T-helper 9 cell (primary cell): Measurements from ENCODE around the gene VAPB.
A peak's percentile ranks its signal among the peaks of the same experiment; 100 is the strongest.

ENCODE experiments used
- DNase-seq: peaks from one replicate; pipeline ENCODE4 v3.0.0-alpha.2; 2020

VAPB gene

DNA sequence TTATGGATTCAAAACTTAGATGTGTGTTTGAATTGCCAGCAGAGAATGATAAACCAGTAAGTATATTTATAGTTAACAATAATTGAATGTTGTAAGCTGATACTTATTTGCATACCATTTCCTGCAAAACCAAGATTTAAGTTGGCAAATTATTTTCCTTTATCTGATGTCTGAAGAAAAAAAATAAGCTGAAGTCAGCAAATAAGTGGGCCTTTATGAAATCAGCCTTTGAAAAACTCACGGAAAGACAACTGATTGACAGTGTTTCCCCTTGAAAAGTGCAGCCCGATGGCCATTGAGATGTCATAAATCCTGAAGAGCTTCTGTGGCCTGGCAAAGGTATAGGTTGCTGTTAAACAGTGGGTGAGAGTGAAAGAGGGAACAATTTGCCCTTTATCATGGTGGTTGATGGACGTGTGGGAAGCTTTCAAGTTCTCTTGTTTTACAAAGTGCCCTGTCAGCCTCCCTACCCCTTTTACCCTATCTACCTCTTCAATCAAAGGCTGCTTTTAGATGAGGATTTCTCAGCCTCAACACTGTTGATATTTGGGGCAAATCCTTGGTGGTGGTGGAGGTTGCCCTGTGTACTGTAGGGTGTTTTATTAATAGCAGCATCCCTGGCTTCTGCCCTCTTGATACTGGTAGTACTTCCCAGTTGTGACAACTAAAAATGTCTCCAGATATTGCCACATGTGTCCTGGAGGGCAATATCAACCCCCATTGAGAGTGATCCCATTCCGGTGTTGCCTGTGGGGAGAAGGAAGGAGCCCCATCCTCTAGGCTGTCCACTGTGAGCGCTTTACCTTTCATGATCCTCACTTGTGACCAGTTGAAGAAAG lies 50.2 kb downstream of the VAPB start:
- DNase-seq: no peak

DNA sequence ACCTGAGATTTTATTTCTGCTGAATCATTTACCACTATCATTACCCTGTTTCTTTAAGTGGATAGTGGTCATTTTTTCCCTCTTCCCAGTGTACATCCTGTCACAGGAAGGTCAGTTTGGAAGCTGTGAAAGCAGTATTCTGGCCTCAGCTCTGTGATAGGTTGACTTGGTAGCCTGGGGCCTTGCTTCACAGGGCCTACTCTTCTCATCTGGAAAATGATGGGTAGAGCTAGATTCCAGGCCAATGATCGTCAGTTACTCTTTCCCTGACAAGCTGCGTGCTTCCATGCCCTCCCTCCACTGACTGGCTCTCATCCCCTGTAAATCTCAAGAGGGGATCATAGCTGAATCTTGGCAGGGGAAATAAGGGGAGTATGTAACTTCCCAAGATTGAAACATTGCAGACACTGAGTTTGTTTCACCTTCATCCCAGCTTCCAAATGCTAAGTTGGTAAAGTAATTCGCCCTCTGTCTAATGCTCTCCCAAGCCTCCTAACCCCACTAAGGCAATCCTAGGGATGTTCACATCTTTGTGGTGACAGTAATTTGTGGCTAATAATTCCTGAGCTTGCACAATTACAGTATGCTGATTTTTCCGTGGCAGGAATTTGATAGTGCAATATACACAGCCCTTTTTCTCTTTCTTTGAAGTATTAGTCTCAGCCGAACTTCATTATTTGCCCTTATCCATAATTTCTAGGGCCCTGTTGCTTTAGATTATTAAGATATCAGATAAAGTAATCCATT lies 51.2 kb downstream of the VAPB start:
- no peak for DNase-seq

DNA sequence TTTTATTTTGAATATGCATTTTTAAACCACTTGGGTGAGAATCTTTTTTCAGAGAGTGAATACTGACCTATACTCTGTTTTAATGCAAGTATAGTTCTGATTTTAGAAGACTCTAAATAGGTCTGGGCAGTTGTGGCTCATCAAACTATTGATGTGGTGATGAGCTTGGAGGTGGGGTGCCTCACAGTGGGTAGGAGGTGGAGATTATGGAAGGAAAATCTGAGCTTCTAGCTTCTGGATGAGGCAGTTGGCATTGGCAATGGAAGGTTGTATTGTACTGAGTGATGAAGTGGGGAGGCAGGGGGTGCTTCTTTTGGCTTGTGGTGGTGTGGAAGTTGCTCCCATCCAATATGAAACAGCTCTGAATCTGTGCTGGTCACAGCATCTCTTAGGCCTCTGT lies 52.7 kb downstream of the VAPB start:
- DNase-seq: no peak

DNA sequence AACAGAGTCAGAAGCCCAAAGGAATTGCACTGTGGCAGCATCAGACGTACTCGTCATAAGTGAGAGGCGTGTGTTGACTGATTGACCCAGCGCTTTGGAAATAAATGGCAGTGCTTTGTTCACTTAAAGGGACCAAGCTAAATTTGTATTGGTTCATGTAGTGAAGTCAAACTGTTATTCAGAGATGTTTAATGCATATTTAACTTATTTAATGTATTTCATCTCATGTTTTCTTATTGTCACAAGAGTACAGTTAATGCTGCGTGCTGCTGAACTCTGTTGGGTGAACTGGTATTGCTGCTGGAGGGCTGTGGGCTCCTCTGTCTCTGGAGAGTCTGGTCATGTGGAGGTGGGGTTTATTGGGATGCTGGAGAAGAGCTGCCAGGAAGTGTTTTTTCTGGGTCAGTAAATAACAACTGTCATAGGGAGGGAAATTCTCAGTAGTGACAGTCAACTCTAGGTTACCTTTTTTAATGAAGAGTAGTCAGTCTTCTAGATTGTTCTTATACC lies 55.8 kb downstream of the VAPB start:
- DNase-seq: no peak

DNA sequence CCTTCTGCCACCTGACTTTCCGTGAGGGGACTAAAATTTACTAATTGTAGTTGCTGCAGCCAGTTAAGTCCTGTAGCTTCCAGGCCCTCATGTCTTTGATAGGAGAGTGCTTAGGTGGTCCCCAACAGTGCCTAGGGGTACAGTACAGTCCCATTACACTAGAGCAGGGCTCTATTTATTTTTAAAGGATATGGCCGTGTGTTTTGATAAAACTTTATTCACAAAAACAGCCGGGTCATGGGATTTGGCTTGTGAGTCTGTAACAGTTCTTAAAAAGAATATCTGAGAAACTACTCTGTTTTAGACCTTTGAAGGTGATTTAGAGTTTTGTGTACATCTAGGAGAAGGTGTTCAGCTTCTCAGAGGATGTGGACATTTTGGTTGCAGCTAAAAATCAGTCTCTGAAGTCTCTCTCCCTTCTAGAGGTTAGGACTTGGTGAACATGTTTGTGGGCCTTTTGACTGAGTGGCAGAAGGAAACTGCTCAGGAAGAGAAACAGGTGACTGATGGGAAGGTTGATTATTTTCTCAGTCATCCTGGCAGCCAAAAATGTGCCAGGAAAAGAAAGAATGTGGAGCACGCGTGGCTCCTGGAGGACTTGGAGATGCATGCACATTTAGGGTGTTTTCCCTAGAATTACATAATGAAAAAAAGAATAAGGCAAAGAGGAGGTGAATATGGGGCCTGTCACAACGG lies 57.4 kb downstream of the VAPB start:
- DNase-seq: no peak

DNA sequence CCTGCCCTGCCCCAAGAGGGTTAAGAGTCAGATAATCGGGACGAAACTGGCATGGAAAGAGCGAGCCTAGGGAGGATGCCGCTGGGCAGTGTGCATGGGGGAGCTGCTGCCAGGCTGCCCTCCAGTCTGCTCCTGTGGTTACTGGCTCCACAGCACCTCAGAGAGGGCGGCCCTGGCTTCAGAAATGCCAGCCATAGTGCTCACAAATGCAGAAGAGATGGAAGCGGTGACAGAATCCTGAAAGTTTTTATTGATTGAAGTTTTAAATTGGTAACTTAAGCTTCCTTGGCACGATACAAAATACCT lies 57.9 kb downstream of the VAPB start:
- no peak for DNase-seq

DNA sequence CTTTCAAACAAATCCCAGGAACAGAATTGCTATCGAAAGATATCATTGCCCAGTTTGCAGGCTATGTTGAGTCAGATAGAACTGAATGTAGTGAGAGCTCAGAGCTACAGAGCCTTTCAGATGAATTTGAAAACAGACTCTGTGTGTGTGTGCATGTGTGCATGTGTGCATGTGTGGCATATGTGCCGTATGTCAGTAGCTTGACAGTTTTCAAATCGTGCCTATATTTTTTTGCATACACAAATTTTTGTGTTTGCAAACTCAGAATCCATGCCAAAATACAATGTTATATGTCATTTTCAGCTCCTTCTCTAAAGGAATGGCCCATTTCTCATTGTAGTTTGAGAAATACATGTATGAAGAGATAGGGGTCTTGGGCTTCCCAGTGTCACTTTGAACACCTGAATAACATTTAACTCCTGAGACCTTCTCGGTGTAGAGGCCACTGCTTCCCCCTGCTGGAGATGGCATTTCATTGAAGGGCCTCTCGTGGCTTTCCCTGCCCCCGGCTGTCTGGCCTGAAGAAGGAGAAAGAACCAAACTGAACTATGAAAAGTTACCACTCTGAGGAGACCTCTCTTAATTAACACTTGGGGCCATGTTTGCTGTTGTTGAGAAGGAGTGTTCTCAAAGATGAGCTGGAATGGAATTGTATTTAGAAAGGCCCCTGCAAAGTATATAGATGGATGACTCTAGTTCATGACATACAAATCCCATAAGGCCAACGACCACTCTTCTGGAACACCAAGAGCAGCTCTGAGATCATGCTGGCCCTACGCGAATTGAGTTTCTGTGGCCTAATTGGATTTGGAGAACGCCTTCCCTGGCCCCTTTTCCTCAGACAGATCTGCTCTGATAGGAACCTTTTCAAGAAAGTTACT lies 58.7 kb downstream of the VAPB start:
- DNase-seq: peak; percentile 23

DNA sequence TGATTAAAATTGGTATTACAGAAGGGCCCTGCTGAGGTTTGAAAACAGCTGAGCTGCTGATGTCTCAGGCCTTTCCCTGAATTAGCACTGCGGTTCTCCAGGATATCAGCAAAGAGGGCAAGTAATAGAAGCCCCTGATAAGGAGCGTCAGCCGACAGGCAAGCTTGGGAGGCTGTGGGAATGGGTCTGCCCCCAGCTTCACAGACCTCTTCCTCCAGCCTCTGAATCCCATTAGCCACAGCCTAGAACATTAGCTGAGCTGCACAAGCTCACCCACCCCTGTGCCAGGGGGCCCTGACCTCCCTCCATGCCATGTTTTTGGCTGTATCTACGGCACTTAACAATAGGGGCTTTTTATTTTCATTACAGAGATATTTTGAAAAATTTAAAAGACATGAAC lies 59.9 kb downstream of the VAPB start:
- DNase-seq: no peak

DNA sequence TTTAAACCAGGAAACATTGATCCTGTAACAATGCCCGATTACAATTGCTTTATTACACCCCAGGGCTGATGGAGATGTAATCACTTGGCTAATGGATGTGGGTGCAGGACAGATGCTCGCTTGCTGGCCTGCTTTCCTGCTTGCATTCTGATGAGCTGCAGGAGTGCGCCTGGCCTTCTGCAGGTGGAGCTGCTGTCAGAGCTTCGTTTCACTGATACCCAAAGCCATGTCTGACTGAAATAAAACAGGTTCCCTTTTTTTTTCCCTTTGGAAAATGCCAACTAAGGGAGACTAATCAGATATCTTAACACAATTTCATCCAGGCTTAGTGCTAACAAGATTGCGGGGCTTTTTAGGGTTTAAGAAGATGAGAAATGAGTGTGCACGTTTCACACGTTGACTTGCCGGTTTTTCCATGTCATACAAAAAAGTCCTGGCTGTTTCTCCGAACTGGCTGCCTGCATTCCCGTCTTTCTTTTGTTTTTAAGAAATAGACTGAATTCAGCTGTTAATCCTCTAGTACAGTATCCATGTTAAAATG lies 60.7 kb downstream of the VAPB start:
- DNase-seq: no peak

DNA sequence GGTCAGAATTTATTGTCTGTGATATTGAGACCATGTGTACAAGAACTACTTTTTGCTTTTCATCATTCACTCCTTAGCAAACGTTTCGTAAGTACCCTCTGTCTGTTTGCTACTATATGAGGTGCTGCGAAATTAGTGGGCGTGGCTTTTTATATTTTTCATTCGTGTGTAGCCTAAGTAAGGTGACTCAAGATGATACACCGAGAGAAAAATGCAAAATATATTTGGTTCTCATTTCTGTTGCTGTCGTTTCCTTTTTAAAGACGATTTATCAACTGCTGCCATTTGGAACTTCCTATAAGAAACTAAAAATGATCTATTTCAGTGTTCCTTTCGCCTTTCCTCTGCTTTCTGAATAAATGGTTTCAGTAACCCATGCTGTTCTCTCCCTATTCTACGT lies 61.2 kb downstream of the VAPB start:
- no peak for DNase-seq

DNA sequence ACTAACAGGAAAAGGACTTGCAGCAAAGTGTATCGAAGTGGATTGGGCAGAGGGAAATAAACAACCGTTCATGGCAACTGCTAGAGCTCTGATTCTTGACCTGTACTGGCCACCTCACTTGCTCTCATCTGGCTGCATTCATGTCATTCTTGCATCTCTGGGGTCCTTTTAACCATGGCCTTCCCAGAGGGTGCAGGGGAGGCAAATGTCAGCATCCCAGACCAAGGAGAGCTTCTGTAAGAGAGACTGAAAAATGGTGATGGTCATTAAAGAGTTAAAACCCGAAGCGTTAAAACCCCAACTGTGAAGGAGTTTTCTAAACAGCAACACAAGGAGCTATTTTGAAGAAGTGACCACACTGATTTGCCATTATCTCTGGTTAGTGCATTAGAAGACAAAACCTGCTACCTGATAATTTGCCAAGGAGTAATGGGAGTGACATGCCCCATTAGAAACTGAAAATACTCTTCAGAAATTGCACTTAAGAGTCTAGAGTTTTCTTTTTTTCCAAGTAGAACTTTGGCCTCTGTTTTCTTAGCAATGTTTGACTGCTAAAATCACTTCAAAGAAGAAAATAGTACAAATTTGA lies 63.7 kb downstream of the VAPB start:
- DNase-seq: no peak

DNA sequence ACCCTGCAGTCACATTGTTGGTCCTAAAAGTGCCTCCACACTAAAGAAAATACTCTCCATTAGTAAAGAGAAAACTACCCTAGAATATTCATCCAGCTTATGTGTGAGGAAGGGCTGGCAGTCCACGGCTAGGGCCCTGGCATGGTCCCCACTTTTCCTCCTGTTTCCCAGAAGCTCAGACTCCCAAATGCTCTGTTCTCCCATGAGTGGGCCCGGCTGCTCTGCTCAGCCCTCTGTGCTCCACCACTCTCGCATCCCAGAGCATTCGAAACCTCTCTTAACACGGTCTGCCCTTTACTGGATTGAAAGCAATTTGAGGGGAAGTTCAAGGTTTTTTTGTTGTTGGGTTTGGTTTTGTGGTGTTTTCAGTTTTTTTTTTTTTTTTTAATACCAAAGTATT lies 64.4 kb downstream of the VAPB start:
- DNase-seq: no peak

DNA sequence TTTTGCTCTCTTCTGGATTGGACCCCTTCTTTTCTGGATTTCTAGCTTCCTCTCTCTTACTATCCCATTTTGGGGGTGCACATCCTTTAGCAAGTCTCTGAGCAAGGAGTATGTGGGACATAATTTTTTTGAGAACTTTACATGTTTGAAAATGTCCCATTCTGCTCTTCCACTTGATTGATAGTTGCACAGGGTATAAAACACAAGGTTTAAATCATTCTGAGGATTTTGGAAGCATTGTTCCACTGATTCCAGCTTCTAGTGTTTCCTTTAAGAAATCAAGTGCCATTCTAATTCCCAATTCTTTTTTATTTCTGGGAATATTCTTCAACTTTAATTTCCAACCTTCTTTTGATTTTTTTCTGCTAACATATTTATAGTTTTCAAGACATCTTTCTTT lies 65.4 kb downstream of the VAPB start:
- no peak for DNase-seq

DNA sequence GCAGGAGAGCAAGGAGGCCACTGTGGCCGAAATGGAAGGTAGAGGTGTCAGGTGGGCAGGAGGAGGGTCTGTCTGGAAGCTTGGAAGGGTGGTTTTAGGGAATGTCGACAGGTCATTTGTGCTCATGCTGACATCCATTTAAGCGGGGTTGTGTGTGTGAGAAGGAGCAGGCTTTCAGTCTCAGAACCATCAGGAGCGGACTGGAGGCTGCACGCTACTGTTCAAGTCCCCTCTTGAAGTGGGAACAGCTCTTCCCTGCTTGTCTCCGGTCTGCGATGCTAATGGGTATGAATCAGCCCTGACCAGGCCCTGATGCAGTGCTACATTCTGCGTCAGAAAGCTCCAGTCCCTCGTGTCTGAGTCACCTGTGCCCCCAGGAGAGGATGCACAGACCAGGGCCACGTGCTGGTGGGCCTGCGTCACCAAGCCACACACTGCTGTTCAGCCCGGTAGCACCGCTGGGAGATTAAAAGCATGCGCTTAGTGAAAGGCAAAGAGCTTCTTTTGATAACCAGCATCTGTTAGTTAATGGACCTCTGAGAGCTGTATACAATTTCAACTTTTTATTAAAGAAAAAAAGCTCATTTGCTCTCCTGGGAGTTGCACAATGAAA lies 68.2 kb downstream of the VAPB start:
- no peak for DNase-seq

DNA sequence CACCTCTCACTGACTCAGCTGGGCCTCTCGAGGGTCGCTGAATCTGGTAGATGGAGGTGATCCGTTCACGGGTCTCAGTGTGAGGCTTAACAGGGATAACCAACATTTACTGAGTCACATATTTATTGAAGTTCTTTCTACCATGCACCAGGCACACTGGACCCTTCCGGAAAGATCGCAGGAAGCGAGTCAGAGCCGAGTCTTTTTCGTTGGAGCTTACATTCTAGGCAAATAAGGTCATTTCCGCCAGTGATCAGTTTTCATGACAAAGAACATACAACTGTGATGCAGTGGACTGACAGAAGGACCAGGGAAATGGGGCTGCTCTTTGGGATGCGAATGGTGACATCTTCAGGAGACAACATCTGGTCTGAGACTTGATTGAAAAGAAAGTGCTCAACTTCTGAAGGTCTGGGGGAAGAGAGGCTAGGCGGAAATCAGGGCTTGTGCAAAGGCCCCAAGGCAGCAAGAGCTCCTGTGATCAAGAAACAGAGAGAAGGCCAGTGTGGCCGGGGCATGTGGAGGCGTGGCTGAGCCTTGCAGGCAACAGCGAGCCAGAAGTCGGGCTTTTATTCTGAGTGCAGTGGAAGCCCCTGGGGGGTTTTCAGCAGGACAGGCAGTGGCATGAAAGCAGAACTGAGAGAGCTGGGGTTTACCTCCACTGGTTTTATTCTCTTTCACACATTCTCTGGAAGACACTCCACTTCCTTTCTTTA lies 69.5 kb downstream of the VAPB start:
- no peak for DNase-seq

DNA sequence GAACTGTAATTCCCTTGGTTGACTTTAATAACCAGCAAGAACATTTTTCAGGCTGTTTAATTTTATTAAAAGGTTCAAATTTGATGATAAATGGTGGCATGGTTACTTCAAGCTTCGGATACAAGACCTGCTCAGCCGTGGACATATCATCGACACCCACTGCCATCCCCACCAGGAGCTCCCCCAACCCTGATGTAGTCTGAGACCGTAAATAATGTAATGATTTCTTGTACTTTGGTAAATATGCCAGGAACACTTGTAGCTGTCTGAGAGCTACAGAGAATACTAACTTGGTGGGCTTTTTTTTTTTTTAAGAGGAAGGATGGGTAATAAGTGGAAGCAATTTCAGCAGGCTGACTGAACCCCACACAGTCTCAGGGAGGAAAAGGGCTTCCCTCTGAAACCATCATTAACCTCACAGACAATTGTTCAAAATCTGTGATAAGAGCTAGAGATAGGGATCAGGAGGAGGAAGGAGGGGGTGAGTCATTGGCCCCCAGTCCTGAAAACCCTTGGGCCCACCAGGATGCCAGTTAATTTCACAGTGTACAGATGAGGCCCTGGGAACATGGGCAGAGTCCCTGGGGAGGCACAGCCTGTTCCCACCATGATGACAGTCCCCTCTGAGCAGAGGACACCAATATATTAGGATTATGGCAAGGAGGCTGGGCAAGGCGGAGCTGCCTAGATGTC lies 70.2 kb downstream of the VAPB start:
- DNase-seq: no peak

DNA sequence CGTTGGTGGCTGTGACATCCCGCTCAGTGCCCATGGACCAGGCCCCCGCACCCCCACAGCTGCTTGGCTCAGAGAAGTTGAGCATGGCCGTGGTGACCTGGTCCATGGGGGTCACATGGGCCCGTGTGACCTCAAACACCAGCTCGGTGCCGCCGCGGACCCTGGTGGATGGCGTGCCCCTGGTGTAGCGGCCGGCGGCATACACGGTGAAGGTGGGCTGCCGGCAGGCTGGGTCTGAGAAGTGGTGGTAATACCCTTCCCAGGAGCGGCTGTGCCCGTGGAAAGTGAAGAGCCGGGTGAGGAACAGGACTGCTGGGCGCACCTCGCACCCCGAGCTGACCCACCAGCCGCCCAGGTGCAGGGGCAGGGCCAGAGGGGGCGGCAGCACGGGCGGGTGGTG lies 72.1 kb downstream of the VAPB start:
- no peak for DNase-seq

DNA sequence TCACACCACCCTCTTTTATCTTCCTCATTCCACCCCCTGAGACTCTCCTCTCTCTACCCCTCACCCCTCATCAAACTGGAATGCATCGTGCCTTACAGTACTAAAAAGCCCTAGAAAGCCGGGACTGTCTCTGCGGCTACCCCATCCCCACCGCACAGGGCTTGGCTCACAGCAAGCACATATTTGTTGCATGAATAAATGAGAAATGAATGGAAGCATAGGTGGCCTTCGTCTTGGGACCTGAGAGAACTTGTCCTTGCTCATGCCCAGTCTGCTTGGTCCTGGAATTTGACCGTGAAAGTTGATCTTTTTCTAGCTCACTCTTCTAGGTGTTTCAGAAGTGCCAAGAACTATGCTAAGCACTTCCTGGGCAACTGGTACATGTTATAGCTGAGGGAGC lies 72.9 kb downstream of the VAPB start:
- no peak for DNase-seq

DNA sequence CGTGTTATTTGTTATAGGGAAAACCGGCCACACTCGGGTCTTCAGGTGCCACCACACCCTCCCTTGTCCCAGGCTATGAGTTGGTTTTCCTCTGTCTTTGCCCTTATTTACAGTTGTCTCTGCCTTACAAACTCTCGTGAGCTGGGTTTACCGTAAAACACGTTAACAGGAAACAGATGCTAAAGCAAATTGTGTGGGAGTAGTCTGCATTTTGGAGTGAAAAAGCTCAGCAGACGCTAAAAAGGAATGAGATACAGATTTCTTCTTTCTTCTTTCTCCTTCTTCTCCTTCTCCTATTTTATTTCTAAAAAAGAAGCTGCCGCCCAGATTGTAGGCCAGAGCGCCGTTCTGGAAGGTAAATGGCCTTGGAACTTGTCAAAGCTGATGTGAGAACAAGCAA lies 74.2 kb downstream of the VAPB start:
- no peak for DNase-seq

DNA sequence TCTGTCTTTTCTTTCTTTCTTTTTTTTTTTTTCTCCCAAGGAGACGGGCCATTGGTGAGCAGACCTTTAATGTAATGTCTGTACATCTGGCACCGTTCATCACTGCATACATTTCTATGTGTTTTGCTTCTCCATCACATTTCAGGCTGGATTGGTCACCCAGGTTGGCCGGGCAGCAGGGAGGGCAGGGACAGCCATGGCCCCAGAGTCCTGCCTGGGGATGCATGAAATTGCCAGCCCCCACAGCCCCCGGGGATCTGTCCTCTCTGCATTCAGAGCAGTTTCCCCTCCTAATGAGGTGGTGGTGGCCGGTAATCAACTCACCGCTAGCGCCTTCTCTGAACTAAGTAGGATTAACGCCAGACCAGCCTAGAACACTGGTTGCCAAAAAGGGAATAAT lies 75.8 kb downstream of the VAPB start:
- DNase-seq: no peak
